HL-60/S4 treated with retinoic acid at 250 ng/mL for 4 days and 3 days (cell line): ENCODE measurements around the gene BOC.

Experiments used
- in situ Hi-C: fragments of 300-500 bp; cut with MboI; formaldehyde crosslinking; loops from 2 replicates; pipeline ENCODE4 v1.7.0; 2022; ENCODE audit warnings: low sequenced_read_pairs

Gene BOC

GRCh38 chr3:113284453-113285050 is 73.2 kb downstream of the BOC start:
- in situ Hi-C loops = loop anchor here (10.0 to 25.0 kb wide), 2 partner anchors 230 to 647 kb away; partner anchors contain the start of gene CCDC80

- in situ Hi-C loops = loop anchor here (10.0 to 25.0 kb wide), 2 partner anchors 230 to 648 kb away; partner anchors contain the start of gene CCDC80
Observed at GRCh38 chr3:113285226-113285625, 73.9 kb downstream of the BOC start.

GRCh38 chr3:113285741-113286140 is 74.4 kb downstream of the BOC start:
- in situ Hi-C loops = loop anchor here (10.0 to 25.0 kb wide), 2 partner anchors 231 to 648 kb away; partner anchors contain the start of gene CCDC80

GRCh38 chr3:113286524-113286923 is 75.2 kb downstream of the BOC start:
- in situ Hi-C loops = loop anchor here (10.0 to 25.0 kb wide), 2 partner anchors 232 to 649 kb away; partner anchors contain the start of gene CCDC80

- in situ Hi-C loops = loop anchor here (10.0 to 25.0 kb wide), 2 partner anchors 232 to 650 kb away; partner anchors contain the start of gene CCDC80
Observed at GRCh38 chr3:113287111-113287802, 75.9 kb downstream of the BOC start.

GRCh38 chr3:113287803-113288648 is 76.7 kb downstream of the BOC start:
- in situ Hi-C loops = loop anchor here (10.0 to 25.0 kb wide), 2 partner anchors 233 to 651 kb away; partner anchors contain the start of gene CCDC80

GRCh38 chr3:113288881-113289280 is 77.5 kb downstream of the BOC start:
- in situ Hi-C loops = loop anchor here (10.0 to 25.0 kb wide), 2 partner anchors 234 to 652 kb away; partner anchors contain the start of gene CCDC80

GRCh38 chr3:113291572-113291971 is 80.2 kb downstream of the BOC start:
- in situ Hi-C loops = loop anchor here (25.0 kb wide), 1 partner anchor 654 kb away; the partner anchor contains the start of gene CCDC80

GRCh38 chr3:113292933-113293332 is 81.6 kb downstream of the BOC start:
- in situ Hi-C loops = loop anchor here (25.0 kb wide), 1 partner anchor 656 kb away; the partner anchor contains the start of gene CCDC80

GRCh38 chr3:113293348-113293747 is 82.0 kb downstream of the BOC start:
- in situ Hi-C loops = loop anchor here (25.0 kb wide), 1 partner anchor 656 kb away; the partner anchor contains the start of gene CCDC80

- in situ Hi-C loops = loop anchor here (25.0 kb wide), 1 partner anchor 658 kb away; the partner anchor contains the start of gene CCDC80
Observed at GRCh38 chr3:113295463-113295862, 84.1 kb downstream of the BOC start.

GRCh38 chr3:113297287-113297686 is 85.9 kb downstream of the BOC start:
- in situ Hi-C loops = loop anchor here (25.0 kb wide), 1 partner anchor 660 kb away; the partner anchor contains the start of gene CCDC80

GRCh38 chr3:113297841-113298240 is 86.5 kb downstream of the BOC start:
- in situ Hi-C loops = loop anchor here (25.0 kb wide), 1 partner anchor 661 kb away; the partner anchor contains the start of gene CCDC80

GRCh38 chr3:113300596-113300995 is 89.2 kb downstream of the BOC start:
- in situ Hi-C loops = no loop called here

- in situ Hi-C loops = no loop called here
Observed at GRCh38 chr3:113304102-113304501, 92.7 kb downstream of the BOC start.

- in situ Hi-C loops = no loop called here
Observed at GRCh38 chr3:113304856-113305540, 93.6 kb downstream of the BOC start.

GRCh38 chr3:113310960-113311359 is 99.6 kb downstream of the BOC start:
- in situ Hi-C loops = no loop called here

- in situ Hi-C loops = no loop called here
Observed at GRCh38 chr3:113312416-113312815, 101.1 kb downstream of the BOC start.

- in situ Hi-C loops = no loop called here
Observed at GRCh38 chr3:113314923-113315322, 103.6 kb downstream of the BOC start.

- in situ Hi-C loops = no loop called here
Observed at GRCh38 chr3:113329757-113330156, 118.4 kb downstream of the BOC start.
